Omental fat pad (tissue), 4 donors: ENCODE results near the gene PGAP1. TPM values are rescaled to one million over a fixed set of nuclear protein-coding genes. Genes with fewer than 3 reads are reported as not detected.

Source experiments
- ATAC-seq: fragments of 150-250 bp; one replicate; pipeline ENCODE4 v1.9.1; 2016; ENCODE audit warnings: mild to moderate bottlenecking, moderate library complexity; ENCODE audit not compliant: low FRiP score
- DNase-seq: peaks from one replicate; pipeline ENCODE4 v3.0.0-alpha.2; 2019; ENCODE audit warnings: low spot score
- total RNA-seq, 4 donors: library from RNA; depleted of rRNA; stranded (reverse); fragments of >200 nt; gene quantifications; one replicate each; pipeline ENCODE4 v1.1.0, GENCODE V29; 2016
- TF ChIP-seq, protein P1 (sequence below), 3 donors: fragments of 450-650 bp; IDR thresholded peaks; one replicate each; pipeline ENCODE4 v1.5.1; 2016 to 2017; ENCODE audit warnings: antibody characterized with exemption in 3 of 3, mild to moderate bottlenecking in 3 of 3, moderate library complexity in 2 of 3

The PGAP1 gene
- total RNA-seq, 4 donors from 2014 or later: 7.9 to 87.5 (median 10.8) TPM

DNA sequence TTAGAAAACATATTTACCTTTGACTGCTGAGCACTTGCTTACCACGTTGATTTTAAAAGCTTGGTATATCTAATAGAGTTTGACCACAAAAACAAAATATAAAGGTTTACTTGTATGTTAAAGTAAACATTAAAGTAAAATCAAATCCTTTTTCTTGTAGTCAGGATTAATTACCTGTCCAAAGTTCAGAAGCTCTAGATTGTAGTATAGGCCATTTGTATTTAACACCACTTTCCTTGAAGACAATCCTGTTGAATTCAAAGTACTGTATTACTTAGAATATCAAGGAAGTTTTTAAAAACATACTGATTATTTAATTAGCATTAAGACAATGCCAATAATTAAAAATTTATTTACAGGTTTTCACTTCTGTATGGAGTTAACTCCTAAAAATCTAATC lies 53.0 kb downstream of the PGAP1 start:
- no peak for ATAC-seq
- DNase-seq: no peak
- TF ChIP-seq, protein P1, sequence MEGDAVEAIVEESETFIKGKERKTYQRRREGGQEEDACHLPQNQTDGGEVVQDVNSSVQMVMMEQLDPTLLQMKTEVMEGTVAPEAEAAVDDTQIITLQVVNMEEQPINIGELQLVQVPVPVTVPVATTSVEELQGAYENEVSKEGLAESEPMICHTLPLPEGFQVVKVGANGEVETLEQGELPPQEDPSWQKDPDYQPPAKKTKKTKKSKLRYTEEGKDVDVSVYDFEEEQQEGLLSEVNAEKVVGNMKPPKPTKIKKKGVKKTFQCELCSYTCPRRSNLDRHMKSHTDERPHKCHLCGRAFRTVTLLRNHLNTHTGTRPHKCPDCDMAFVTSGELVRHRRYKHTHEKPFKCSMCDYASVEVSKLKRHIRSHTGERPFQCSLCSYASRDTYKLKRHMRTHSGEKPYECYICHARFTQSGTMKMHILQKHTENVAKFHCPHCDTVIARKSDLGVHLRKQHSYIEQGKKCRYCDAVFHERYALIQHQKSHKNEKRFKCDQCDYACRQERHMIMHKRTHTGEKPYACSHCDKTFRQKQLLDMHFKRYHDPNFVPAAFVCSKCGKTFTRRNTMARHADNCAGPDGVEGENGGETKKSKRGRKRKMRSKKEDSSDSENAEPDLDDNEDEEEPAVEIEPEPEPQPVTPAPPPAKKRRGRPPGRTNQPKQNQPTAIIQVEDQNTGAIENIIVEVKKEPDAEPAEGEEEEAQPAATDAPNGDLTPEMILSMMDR (IDR thresholded peaks at IDR 0.05): no peak

DNA sequence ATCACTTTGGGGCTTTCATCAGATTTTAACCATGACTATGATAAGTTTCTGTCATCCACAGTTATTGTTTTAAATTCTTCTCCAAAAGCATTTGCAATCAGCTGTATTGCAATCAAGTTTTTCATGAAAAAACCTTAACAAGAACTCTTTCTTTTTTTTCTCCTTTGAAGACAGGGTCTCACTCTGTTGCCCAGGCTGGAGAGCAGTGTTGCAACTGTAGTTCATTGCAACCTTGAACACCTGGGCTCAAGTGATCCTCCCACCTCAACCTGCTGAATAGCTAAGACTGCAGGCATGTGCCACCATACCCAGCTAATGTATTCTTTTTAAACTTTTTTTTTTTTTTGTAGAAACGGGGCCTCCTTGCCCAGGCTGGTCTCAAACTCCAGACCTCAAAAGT lies 71.9 kb downstream of the PGAP1 start:
- TF ChIP-seq, protein P1 (IDR thresholded peaks at IDR 0.05): no peak
- DNase-seq (no peak), ATAC-seq (no peak)

DNA sequence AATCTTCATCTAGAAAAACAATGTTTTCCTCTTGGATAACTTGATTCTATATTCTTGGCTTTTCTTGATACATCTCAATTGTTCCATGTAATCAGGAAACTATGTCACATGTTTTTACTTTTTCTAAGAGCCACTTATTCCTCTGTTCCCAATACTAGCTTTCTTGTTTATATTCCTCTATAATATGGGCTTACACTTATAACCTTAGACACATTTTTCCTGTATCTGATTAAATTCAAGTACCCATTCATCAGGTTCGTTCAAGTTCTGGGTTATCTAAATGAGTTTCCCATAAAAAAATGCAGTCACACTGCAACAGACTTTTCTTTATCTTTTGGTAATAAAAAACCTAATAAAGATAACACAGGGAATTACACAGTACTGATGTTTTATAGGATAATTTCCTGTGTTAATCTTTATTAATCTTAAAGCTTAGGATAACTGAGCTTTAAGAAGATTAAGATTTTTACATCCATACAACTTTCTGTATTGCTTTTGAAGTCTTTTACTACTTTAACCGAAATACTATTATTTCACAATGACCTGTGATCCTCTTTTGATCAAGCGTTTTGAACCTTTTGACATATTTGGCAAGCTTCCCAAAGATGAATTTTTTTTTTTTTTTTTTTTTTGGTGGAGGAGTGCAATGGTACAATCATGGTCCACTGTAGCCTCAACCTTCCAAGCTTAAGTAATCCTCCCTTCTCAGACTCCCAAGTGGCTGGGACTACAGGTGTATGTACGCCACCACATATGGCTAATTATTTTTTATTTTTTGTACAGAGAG lies 73.0 kb downstream of the PGAP1 start:
- ATAC-seq: no peak
- TF ChIP-seq, protein P1 (IDR thresholded peaks at IDR 0.05): no peak
- no peak for DNase-seq

DNA sequence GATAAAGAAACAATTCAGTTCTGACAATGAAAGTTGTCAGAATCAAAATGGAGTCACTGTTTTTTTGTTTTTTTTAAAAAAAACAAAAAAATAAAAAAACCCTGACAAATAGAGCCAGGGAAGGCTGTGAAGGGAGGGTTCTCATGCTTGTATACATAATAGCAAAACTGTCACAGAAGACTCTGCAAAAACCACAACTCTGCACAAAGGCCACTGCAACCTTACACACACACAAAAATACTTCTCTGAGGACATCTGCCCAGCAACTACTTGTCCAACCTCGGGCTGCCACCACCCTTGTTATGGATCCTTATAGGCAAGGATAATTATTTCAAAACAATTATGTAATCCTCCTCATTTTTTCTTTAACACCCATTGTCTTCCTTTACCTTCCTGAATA lies 75.4 kb downstream of the PGAP1 start:
- DNase-seq (no peak), ATAC-seq (no peak)
- TF ChIP-seq, protein P1 (IDR thresholded peaks at IDR 0.05): no peak

DNA sequence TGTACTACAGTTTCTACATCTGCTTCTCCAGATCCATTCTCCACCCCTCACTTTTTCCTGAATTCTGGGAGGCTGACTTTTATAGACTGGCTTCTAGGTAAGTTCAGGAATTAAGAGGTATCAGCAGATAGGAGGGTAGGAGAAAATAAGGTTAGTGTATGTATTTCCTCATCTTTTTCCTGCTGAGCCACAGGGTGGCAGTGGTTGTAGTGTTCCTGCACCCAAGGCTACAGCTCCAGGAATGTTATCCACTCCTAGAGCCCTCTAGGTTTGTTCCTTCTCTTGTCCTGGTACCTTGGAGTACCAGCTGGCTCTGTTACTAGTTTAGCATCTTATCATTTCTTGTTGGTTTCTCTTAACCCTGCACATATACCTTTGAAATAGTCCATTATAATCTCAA lies 76.6 kb downstream of the PGAP1 start:
- DNase-seq (no peak), ATAC-seq (no peak)
- TF ChIP-seq, protein P1 (IDR thresholded peaks at IDR 0.05): no peak

DNA sequence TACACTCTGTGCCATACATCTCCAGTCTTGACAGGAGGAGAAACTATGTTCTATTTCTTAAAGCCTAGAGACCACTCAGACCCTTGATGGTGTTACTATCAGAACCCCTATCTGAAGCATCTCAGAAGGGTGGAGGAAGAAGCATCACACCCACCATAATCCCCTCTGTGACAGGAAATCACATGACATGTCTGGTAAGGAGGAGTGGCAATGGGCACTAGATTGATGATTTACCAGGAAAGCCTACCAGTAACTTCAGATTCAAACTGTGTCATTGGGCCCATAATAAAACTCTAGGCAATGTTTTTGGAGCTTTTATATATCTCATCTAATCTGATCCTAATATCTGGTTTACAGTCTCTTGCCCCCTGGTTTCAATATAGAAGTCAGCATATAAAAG lies 80.2 kb downstream of the PGAP1 start:
- ATAC-seq: no peak
- TF ChIP-seq, protein P1 (IDR thresholded peaks at IDR 0.05): no peak
- no peak for DNase-seq

DNA sequence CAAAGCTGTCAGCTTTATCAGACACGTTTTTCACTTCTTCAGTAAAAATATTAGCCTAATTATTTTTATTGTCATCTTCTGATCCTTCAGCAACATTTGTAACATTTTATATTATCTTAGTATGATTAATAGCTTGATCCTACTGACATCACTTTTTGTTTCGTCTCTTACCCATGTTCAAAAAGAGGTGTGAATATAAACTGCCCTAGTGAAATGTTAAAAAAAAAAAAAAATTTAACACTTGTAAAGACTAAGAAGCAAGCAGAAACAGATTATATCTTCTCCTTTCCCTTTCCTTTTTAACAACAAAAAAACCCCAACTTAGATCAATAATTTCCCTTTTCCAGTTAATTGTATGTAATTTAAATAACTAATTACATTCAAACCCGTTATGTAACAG lies 81.1 kb downstream of the PGAP1 start:
- DNase-seq (no peak), ATAC-seq (no peak)
- TF ChIP-seq, protein P1 (IDR thresholded peaks at IDR 0.05): no peak
